ENCODE data around the gene CNIH2.

The CNIH2 gene

GRCh38 chr11:66327171-66328030, 49.4 kb downstream of the CNIH2 start:
- in situ Hi-C loops (cut with MboI; ENCODE audit: low sequenced_read_pairs), result no loop called here

- in situ Hi-C loops (cut with MboI; ENCODE audit: low sequenced_read_pairs), result no loop called here
These were observed 50.0 kb downstream of the CNIH2 start for GRCh38 chr11:66328031-66328301.

GRCh38 chr11:66328302-66329144, 50.5 kb downstream of the CNIH2 start:
- in situ Hi-C loops (cut with MboI; ENCODE audit: low sequenced_read_pairs), result no loop called here

DNA sequence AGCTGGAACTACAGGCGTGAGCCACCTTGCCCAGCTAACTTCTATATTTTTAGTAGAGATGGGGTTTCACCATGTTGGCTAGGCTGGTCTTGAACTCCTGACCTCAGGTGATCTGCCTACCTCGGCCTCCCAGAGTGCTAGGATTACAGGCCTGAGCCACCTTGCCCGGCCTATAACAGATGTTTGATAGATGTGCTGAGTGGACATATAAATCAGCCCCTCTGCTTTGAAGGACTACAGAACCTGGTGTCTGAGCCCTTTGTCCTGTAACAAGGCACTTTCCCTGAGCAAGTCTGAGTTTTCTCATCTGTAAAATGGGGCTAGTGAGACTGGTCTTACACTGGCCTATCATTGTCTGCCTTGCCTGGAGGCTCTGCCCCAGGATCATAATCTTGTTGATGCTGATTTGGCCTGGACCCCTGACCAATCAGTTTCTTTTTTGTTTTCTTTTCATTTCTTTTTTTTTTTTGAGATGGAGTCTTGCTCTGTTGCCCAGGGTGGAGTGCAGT, 51.2 kb downstream of the CNIH2 start:
- in situ Hi-C loops (cut with MboI; ENCODE audit: low sequenced_read_pairs), result no loop called here

GRCh38 chr11:66330931-66331330, 53.0 kb downstream of the CNIH2 start:
- in situ Hi-C loops (cut with MboI; ENCODE audit: low sequenced_read_pairs), result no loop called here

- in situ Hi-C loops (cut with MboI; ENCODE audit: low sequenced_read_pairs), result no loop called here
These were observed 53.8 kb downstream of the CNIH2 start for GRCh38 chr11:66331542-66332370.

GRCh38 chr11:66332371-66333219, 54.6 kb downstream of the CNIH2 start:
- in situ Hi-C loops (cut with MboI; ENCODE audit: low sequenced_read_pairs), result no loop called here

DNA sequence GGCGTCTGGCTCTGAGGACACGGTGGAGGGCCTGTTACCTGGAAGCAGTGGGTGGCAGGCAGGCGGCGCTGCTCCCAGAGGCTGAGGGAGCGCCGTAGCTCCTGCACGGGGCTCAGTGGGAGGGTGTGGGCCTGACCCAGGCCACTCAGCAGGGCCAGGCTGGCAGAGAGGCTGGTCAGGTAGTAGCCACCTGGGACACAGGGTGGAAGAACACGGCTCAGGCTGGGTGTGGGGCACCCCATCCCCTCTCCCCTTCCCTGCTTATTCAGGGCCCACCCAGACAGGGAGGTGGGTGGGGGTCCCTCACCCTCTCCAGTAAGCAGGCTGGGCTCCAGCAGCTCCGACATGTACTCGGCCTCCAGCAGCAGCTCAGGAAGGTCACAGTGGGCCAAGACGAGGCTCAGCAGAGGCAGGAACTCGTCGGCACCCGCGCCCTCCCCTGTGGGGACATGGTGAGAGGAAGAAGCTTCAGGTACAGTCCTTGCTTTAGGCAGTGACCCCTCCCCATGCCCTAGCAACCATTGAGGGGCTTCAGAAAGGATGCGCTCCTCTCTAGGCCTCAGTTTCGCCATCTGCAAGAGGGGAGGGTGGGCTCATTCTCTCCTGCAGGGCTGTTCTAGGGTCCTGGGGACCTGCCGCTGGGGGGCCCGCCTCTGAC, 55.4 kb downstream of the CNIH2 start:
- in situ Hi-C loops (cut with MboI; ENCODE audit: low sequenced_read_pairs), result no loop called here
